ENCODE data around the gene MYO1E.

GRCh38 chr15:59138243-59138642 lies 234.4 kb downstream of the MYO1E start:
- TF ChIP-seq POLR2A (IDR thresholded peaks at IDR 0.05) (no peak), CTCF (IDR thresholded peaks at IDR 0.05) (peak in 3 of 4 experiments; percentile 25 to 35 (median 31))

Data from uterus (tissue), 2 donors.